Liver (tissue), 9 donors: Measurements from ENCODE around the gene IFNA1. TPM values are rescaled to one million over a fixed set of nuclear protein-coding genes. Genes with fewer than 3 reads are reported as not detected.

Source experiments
- DNase-seq: peaks from one replicate; pipeline ENCODE4 v3.0.0-alpha.2; 2017; ENCODE audit warnings: low spot score
- H3K27ac ChIP-seq, 2 donors: one replicate each; pipeline ENCODE4 v1.7.0; 2013; ENCODE audit warnings: inconsistent platforms in 2 of 2, low read length in 2 of 2, control low read depth in 1 of 2, low read depth in 1 of 2, mild to moderate bottlenecking in 1 of 2
- H3K27me3 ChIP-seq, 4 donors: one replicate each; pipeline versions ENCODE4 v1.6.1 to v1.7.0; 2013; ENCODE audit warnings: low read length in 3 of 4, inconsistent platforms in 1 of 4, mild to moderate bottlenecking in 1 of 4, moderate library complexity in 1 of 4; ENCODE audit not compliant: control insufficient read depth in 4 of 4, insufficient read depth in 4 of 4
- H3K36me3 ChIP-seq, 4 donors: one replicate each; pipeline versions ENCODE4 v1.6.1 to v1.7.0; 2013; ENCODE audit warnings: low read length in 3 of 4, mild to moderate bottlenecking in 3 of 4, low read depth in 1 of 4, moderate library complexity in 1 of 4; ENCODE audit not compliant: control insufficient read depth in 4 of 4, insufficient read depth in 3 of 4
- H3K4me1 ChIP-seq, 4 donors: one replicate each; pipeline versions ENCODE4 v1.6.1 to v1.7.0; 2013; ENCODE audit warnings: low read length in 3 of 4, mild to moderate bottlenecking in 3 of 4, moderate library complexity in 1 of 4; ENCODE audit not compliant: control insufficient read depth in 4 of 4, insufficient read depth in 4 of 4
- H3K4me3 ChIP-seq, 3 donors: one replicate each; pipeline versions ENCODE4 v1.6.1 to v1.7.0; 2013; ENCODE audit warnings: low read length in 3 of 3, control low read depth in 1 of 3, low read depth in 1 of 3, mild to moderate bottlenecking in 1 of 3
- H3K9ac ChIP-seq, 2 donors: one replicate each; pipeline ENCODE4 v1.7.0; 2013; ENCODE audit warnings: low read length in 2 of 2, mild to moderate bottlenecking in 2 of 2, moderate library complexity in 2 of 2, control low read depth in 1 of 2, low read depth in 1 of 2
- H3K9me3 ChIP-seq, 4 donors: one replicate each; pipeline versions ENCODE4 v1.6.1 to v1.7.0; 2013; ENCODE audit warnings: low read length in 3 of 4; ENCODE audit not compliant: control insufficient read depth in 4 of 4
- CTCF ChIP-seq: fragments of 150-350 bp; IDR thresholded peaks from 2 replicates; pipeline ENCODE4 v1.5.1; 2017; ENCODE audit warnings: improper control_type of control experiment, low read depth, low read length; ENCODE audit not compliant: missing input control
- EGR1 ChIP-seq, 2 donors: IDR thresholded peaks; 2 replicates each; pipeline ENCODE4 v1.6.1; 2016 to 2018; ENCODE audit warnings: antibody characterized with exemption in 2 of 2, low read depth in 2 of 2
- FOXA1 ChIP-seq: IDR thresholded peaks from 2 replicates; pipeline ENCODE4 v1.6.1; 2016; ENCODE audit warnings: antibody characterized with exemption
- FOXA2 ChIP-seq: IDR thresholded peaks from 2 replicates; pipeline ENCODE4 v1.6.1; 2016; ENCODE audit warnings: antibody characterized with exemption
- GABPA ChIP-seq, 2 donors: IDR thresholded peaks in 1 of 2; conservative IDR thresholded peaks in 1 of 2; 2 replicates each; pipeline ENCODE4 v1.6.1; 2016; ENCODE audit warnings: antibody characterized with exemption in 2 of 2, mild to moderate bottlenecking in 1 of 2, moderate library complexity in 1 of 2
- HNF4A ChIP-seq, 2 donors: conservative IDR thresholded peaks; 2 replicates each; pipeline ENCODE4 v1.6.1; 2016; ENCODE audit warnings: antibody characterized with exemption in 2 of 2, mild to moderate bottlenecking in 2 of 2
- HNF4G ChIP-seq: IDR thresholded peaks from 2 replicates; pipeline ENCODE4 v1.6.1; 2016; ENCODE audit warnings: antibody characterized with exemption
- JUND ChIP-seq, 2 donors: IDR thresholded peaks; 2 replicates each; pipeline ENCODE4 v1.6.1; 2016; ENCODE audit warnings: antibody characterized with exemption in 2 of 2
- NR2F2 ChIP-seq: IDR thresholded peaks from 2 replicates; pipeline ENCODE4 v1.6.1; 2016; ENCODE audit warnings: antibody characterized with exemption
- RAD21 ChIP-seq, 2 donors: IDR thresholded peaks; 2 replicates each; pipeline ENCODE4 v1.6.1; 2016; ENCODE audit warnings: antibody characterized with exemption in 2 of 2, mild to moderate bottlenecking in 2 of 2
- RXRA ChIP-seq, 2 donors: IDR thresholded peaks; 2 replicates each; pipeline ENCODE4 v1.6.1; 2017 to 2018; ENCODE audit warnings: antibody characterized with exemption in 2 of 2, mild to moderate bottlenecking in 1 of 2
- SP1 ChIP-seq: IDR thresholded peaks from 2 replicates; pipeline ENCODE4 v1.6.1; 2018; ENCODE audit warnings: antibody characterized with exemption, mild to moderate bottlenecking
- TAF1 ChIP-seq: conservative IDR thresholded peaks from 2 replicates; pipeline ENCODE4 v1.6.1; 2016; ENCODE audit warnings: antibody characterized with exemption, mild to moderate bottlenecking
- YY1 ChIP-seq: IDR thresholded peaks from 2 replicates; pipeline ENCODE4 v1.6.1; 2016; ENCODE audit warnings: antibody characterized with exemption, mild to moderate bottlenecking
- WGBS: extraction: QIAGEN DNeasy Blood & Tissue Kit; methylation state at CpG from one replicate; pipeline ENCODE4 v1.1.7; 2013; 5-methylcytosine and 5-hydroxymethylcytosine counted together
- polyA plus RNA-seq, 2 donors: library from polyadenylated mRNA; stranded (reverse) in 1 of 2; unstranded in 1 of 2; fragments of 200-250 nt in 1 of 2; fragments of >200 nt in 1 of 2; fragmentation: Nextera tagmentation in 1 of 2; extraction: Ambion mirVana in 1 of 2; gene quantifications; one replicate each; pipeline versions ENCODE4 v1.2.1 to v1.2.3, GENCODE V29; 2013 to 2015
- total RNA-seq, 2 donors: library from RNA; depleted of rRNA; stranded (reverse); fragments of >200 nt; gene quantifications; one replicate each; pipeline ENCODE4 v1.2.3, GENCODE V29; 2014
- TF ChIP-seq, protein P1 (sequence below): IDR thresholded peaks from 2 replicates; pipeline ENCODE4 v1.6.1; 2016; ENCODE audit warnings: antibody characterized with exemption
- TF ChIP-seq, protein P2 (sequence below): IDR thresholded peaks from 2 replicates; pipeline ENCODE4 v1.6.1; 2016; ENCODE audit warnings: antibody characterized with exemption
- TF ChIP-seq, protein P3 (sequence below): IDR thresholded peaks from 2 replicates; pipeline ENCODE4 v1.6.1; 2016; ENCODE audit warnings: antibody characterized with exemption
- TF ChIP-seq, protein P4 (sequence below): IDR thresholded peaks from 2 replicates; pipeline ENCODE4 v1.6.1; 2016; ENCODE audit warnings: antibody characterized with exemption, mild to moderate bottlenecking
- donor health status: healthy.
- donor health status: healthy.
- donor health status: healthy.
- donor health status: healthy.
- donor health status: healthy.

The IFNA1 gene
- total and polyA plus RNA-seq, 4 donors = not detected

- Histone ChIP-seq H3K27me3 (peaks cover 0 to 2% (median 0%) of the 10 kb centered on the region in 4 donors), H3K9ac (no peak overlapping the region), H3K4me1 (no peaks in the 10 kb centered on the region), H3K27ac (no peak overlapping the region), H3K36me3 (no peaks in the 10 kb centered on the region), H3K9me3 (no peaks in the 10 kb centered on the region), H3K4me3 (no peak overlapping the region)
- DNase-seq = no peak
- 70% methylated on average over 4 of the region's 4 CpGs for WGBS
- no peak for TF ChIP-seq EGR1 (IDR thresholded peaks at IDR 0.05; ENCODE audit: low read depth in 2 of 2)
- no peak for TF ChIP-seq SP1
- TF ChIP-seq, protein P1, sequence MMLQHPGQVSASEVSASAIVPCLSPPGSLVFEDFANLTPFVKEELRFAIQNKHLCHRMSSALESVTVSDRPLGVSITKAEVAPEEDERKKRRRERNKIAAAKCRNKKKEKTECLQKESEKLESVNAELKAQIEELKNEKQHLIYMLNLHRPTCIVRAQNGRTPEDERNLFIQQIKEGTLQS = no peak
- no peak for TF ChIP-seq JUND (IDR thresholded peaks at IDR 0.05)
- no peak for TF ChIP-seq FOXA1
- TF ChIP-seq, protein P2, sequence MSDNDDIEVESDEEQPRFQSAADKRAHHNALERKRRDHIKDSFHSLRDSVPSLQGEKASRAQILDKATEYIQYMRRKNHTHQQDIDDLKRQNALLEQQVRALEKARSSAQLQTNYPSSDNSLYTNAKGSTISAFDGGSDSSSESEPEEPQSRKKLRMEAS = no peak
- no peak for TF ChIP-seq HNF4G
- TF ChIP-seq, protein P3, sequence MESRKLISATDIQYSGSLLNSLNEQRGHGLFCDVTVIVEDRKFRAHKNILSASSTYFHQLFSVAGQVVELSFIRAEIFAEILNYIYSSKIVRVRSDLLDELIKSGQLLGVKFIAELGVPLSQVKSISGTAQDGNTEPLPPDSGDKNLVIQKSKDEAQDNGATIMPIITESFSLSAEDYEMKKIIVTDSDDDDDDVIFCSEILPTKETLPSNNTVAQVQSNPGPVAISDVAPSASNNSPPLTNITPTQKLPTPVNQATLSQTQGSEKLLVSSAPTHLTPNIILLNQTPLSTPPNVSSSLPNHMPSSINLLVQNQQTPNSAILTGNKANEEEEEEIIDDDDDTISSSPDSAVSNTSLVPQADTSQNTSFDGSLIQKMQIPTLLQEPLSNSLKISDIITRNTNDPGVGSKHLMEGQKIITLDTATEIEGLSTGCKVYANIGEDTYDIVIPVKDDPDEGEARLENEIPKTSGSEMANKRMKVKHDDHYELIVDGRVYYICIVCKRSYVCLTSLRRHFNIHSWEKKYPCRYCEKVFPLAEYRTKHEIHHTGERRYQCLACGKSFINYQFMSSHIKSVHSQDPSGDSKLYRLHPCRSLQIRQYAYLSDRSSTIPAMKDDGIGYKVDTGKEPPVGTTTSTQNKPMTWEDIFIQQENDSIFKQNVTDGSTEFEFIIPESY = no peak
- no peak for TF ChIP-seq CTCF
- TF ChIP-seq HNF4A (conservative IDR thresholded peaks at IDR 0.05) = no peak
- no peak for TF ChIP-seq FOXA2
- TF ChIP-seq, protein P4, sequence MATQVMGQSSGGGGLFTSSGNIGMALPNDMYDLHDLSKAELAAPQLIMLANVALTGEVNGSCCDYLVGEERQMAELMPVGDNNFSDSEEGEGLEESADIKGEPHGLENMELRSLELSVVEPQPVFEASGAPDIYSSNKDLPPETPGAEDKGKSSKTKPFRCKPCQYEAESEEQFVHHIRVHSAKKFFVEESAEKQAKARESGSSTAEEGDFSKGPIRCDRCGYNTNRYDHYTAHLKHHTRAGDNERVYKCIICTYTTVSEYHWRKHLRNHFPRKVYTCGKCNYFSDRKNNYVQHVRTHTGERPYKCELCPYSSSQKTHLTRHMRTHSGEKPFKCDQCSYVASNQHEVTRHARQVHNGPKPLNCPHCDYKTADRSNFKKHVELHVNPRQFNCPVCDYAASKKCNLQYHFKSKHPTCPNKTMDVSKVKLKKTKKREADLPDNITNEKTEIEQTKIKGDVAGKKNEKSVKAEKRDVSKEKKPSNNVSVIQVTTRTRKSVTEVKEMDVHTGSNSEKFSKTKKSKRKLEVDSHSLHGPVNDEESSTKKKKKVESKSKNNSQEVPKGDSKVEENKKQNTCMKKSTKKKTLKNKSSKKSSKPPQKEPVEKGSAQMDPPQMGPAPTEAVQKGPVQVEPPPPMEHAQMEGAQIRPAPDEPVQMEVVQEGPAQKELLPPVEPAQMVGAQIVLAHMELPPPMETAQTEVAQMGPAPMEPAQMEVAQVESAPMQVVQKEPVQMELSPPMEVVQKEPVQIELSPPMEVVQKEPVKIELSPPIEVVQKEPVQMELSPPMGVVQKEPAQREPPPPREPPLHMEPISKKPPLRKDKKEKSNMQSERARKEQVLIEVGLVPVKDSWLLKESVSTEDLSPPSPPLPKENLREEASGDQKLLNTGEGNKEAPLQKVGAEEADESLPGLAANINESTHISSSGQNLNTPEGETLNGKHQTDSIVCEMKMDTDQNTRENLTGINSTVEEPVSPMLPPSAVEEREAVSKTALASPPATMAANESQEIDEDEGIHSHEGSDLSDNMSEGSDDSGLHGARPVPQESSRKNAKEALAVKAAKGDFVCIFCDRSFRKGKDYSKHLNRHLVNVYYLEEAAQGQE = no peak
- no peak for TF ChIP-seq NR2F2
- TF ChIP-seq RXRA (IDR thresholded peaks at IDR 0.05) = no peak
- no peak for TF ChIP-seq TAF1
- no peak for TF ChIP-seq GABPA (IDR thresholded peaks at IDR 0.05 in 1 of 2, conservative IDR thresholded peaks at IDR 0.05 in 1 of 2)
- no peak for TF ChIP-seq YY1
- no peak for TF ChIP-seq RAD21 (IDR thresholded peaks at IDR 0.05)
These were observed 10.6 kb downstream of the IFNA1 start for GRCh38 chr9:21450733-21451394.
